K562 (cell line): Measurements from ENCODE around the gene SRBD1. TPM values are rescaled to one million over a fixed set of nuclear protein-coding genes. Genes with fewer than 3 reads are reported as not detected.

ENCODE experiments used
- CBFA2T2 ChIP-seq: fragments of 450-650 bp; conservative IDR thresholded peaks from 2 replicates; pipeline ENCODE4 v1.6.1; 2017; ENCODE audit warnings: mild to moderate bottlenecking
- HMBOX1 ChIP-seq: sonication (generic); IDR thresholded peaks from 2 replicates; pipeline ENCODE4 v1.6.1; 2016
- IRF1 ChIP-seq: sonication (generic); formaldehyde crosslinking; IDR thresholded peaks from 2 replicates; pipeline ENCODE4 v1.8.0; 2022; ENCODE audit warnings: missing genetic modification reagents, mild to moderate bottlenecking, borderline replicate concordance
- MLLT1 ChIP-seq, 2 experiments: fragments of 450-650 bp; IDR thresholded peaks; 2 replicates each; pipeline ENCODE4 v1.6.1; 2016
- MTF1 ChIP-seq: fragments of 250-450 bp; sonication (Bioruptor Pico); IDR thresholded peaks from 2 replicates; pipeline ENCODE4 v1.9.0; 2021; ENCODE audit warnings: moderate library complexity, mild to moderate bottlenecking, inconsistent platforms, borderline replicate concordance
- PHF20 ChIP-seq: fragments of 450-650 bp; IDR thresholded peaks from 2 replicates; pipeline ENCODE4 v1.6.1; 2018; ENCODE audit not compliant: partially characterized antibody
- TCFL5 ChIP-seq: fragments of 250-450 bp; sonication (Bioruptor Pico); conservative IDR thresholded peaks from 2 replicates; pipeline ENCODE4 v1.6.1; 2021; ENCODE audit warnings: mild to moderate bottlenecking, moderate library complexity, matching md5 sums
- THRB ChIP-seq: fragments of 450-650 bp; formaldehyde crosslinking; conservative IDR thresholded peaks from 2 replicates; pipeline ENCODE4 v1.4.0; 2022; ENCODE audit warnings: mild to moderate bottlenecking, missing genetic modification characterization
- XRCC3 ChIP-seq: fragments of 450-650 bp; IDR thresholded peaks from 2 replicates; pipeline ENCODE4 v1.6.1; 2017; ENCODE audit warnings: mild to moderate bottlenecking, moderate library complexity
- YBX1 ChIP-seq: fragments of 450-650 bp; IDR thresholded peaks from 2 replicates; pipeline ENCODE4 v1.7.1; 2016; ENCODE audit warnings: mild to moderate bottlenecking
- ZBED1 ChIP-seq: IDR thresholded peaks from 2 replicates; pipeline ENCODE4 v1.6.1; 2014
- ZBTB34 ChIP-seq: fragments of 250-450 bp; sonication (Bioruptor Pico); IDR thresholded peaks from 2 replicates; pipeline ENCODE4 v1.8.0; 2021; ENCODE audit warnings: mild to moderate bottlenecking, moderate library complexity
- ZBTB43 ChIP-seq: sonication (generic); formaldehyde crosslinking; IDR thresholded peaks from 2 replicates; pipeline ENCODE4 v1.8.0; 2023; ENCODE audit warnings: mild to moderate bottlenecking, missing genetic modification reagents
- ZNF134 ChIP-seq: fragments of 250-450 bp; sonication (Bioruptor Pico); conservative IDR thresholded peaks from 2 replicates; pipeline ENCODE4 v1.4.0; 2020
- ZNF707 ChIP-seq: fragments of 250-450 bp; sonication (Bioruptor Pico); conservative IDR thresholded peaks from 2 replicates; pipeline ENCODE4 v1.8.0; 2022; ENCODE audit warnings: inconsistent platforms, mild to moderate bottlenecking, moderate library complexity
- polyA plus RNA-seq, 8 experiments: library from polyadenylated mRNA; depleted of rRNA in 4 of 8; stranded (reverse) in 5 of 8; unstranded in 3 of 8; fragments of >200 nt; fragmentation: Nextera tagmentation in 2 of 8; fragmentation: Illumina TruSeq in 1 of 8; extraction: Ambion mirVana in 2 of 8; extraction: Trizol in 1 of 8; gene quantifications; 2 replicates each; pipeline versions ENCODE4 v1.2.1 to v1.2.3, GENCODE V29; 2011 to 2014; ENCODE audit warnings: inconsistent platforms in 1 of 8, missing spikeins in 1 of 8
- total RNA-seq, 7 experiments: library from RNA; depleted of rRNA in 6 of 7; stranded (reverse); fragments of >200 nt in 6 of 7; fragmentation: Illumina TruSeq in 2 of 7; extraction: Trizol in 2 of 7; gene quantifications; 2 replicates each; pipeline versions ENCODE4 v1.2.1 to v1.2.3, GENCODE V29; 2011 to 2021; ENCODE audit warnings: low replicate concordance in 1 of 7
- TF ChIP-seq, protein P1 (sequence below): fragments of 250-450 bp; sonication (Bioruptor Pico); IDR thresholded peaks from 2 replicates; pipeline ENCODE4 v1.9.0; 2021; ENCODE audit warnings: mild to moderate bottlenecking
- TF ChIP-seq, protein P2 (sequence below): fragments of 250-450 bp; sonication (Bioruptor Pico); IDR thresholded peaks from 2 replicates; pipeline ENCODE4 v1.8.0; 2021; ENCODE audit warnings: moderate library complexity, mild to moderate bottlenecking, inconsistent platforms

The SRBD1 gene
- total and polyA plus RNA-seq, 9 of the 15 experiments (the other 6 are each of a cell fraction or from before 2014, with no cell fraction given): 6.9 to 23.2 (median 14.7) TPM

DNA sequence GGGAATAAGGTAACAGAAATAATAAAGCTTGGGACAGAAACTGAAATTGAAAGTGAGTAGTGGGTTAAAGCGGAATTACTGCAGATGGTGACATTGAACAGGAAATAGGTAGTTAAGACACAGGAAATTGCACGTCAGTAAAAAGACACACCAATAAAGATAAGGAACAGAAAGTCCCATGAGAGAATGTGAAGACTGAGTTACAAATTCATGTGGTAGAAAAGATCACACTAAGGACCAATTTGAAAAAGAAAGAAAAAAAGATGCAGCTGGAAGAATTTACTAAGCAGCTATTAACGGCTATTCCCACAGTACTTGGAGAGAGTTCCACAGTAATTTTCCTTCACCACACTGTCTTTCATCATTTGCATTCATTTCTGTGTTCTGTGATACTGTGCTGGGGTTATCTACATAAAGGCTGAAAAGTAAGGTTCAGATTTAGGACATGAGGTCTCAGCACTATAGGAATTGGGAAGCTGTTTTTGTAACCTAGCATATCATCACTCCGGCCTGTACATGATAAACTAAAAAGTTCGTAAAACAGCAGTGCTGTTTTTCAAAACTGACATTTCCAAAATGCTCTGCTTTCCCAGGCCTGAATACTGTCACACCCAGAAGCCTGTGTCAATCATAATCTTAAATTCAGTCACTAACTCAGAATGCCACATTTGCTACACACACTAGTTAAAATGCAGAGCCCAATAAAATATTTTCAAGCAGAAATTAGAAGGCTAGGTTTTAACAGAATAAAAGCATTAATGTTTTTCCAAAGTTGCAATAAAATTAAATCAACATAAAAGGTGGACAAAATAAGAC is 42.9 kb downstream of the SRBD1 start (continued):
- TF ChIP-seq ZBTB43 (CRISPR knock-in tag) (no peak), THRB (CRISPR knock-in tag) (0 out of 2 replicates have a peak, but pooled peaks have one; percentile 31), ZNF707 (no peak), MTF1 (CRISPR knock-in tag) (no peak), IRF1 (no peak), CBFA2T2 (no peak), ZBED1 (no peak), ZBTB34 (CRISPR knock-in tag) (no peak), HMBOX1 (0 out of 2 replicates have a peak, but pooled peaks have one; percentile 14), YBX1 (no peak), ZNF134 (no peak), MLLT1 (IDR thresholded peaks at IDR 0.05) (no peak), TCFL5 (CRISPR knock-in tag) (peak; percentile 26; the same call in 1 of the 2 replicates), PHF20 (no peak), XRCC3 (no peak)
- TF ChIP-seq, protein P1, sequence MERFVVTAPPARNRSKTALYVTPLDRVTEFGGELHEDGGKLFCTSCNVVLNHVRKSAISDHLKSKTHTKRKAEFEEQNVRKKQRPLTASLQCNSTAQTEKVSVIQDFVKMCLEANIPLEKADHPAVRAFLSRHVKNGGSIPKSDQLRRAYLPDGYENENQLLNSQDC (CRISPR knock-in tag): no peak
- TF ChIP-seq, protein P2, sequence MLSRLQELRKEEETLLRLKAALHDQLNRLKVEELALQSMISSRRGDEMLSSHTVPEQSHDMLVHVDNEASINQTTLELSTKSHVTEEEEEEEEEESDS (CRISPR knock-in tag): no peak
